Middle frontal gyrus (tissue), 1 donor: ENCODE data around the gene TMC5.
A peak's percentile ranks its signal among the peaks of the same experiment; 100 is the strongest.

Source experiments
- DNase-seq: peaks from one replicate; pipeline ENCODE4 v3.0.0-alpha.2; 2015; ENCODE audit warnings: low spot score; ENCODE audit errors: extremely low spot score

The TMC5 gene

DNA sequence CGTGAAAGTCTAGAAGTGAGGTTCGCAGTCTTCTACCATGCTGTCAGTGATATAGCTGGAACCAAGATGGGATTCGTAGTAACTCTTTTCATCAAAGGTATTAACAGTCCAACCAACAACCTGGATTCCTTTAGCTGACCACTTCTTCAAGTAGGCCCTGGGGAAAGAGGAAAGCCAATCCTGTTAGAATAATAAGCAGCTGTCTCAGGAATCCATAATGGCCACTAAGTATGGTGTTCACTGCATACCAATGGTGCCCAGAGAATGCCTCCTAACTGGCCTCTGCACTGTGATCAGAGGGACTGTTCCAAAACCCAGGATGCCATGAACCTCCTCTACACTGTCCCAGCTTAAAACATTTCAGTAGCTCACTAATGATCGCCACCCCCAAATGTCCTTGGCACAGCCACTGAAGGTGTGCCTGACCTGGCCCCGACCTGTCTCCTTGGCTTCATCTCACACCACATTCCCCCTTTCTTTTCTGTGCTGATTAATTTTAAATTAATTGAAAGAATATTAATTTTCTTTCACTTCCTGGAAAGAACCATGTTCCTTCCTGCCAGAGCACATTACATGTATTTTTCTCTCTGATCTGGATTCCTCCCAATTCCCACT, 85.9 kb downstream of the TMC5 start:
- no peak for DNase-seq

GRCh38 chr16:19505600-19506303, 88.1 kb downstream of the TMC5 start:
- no peak for DNase-seq

GRCh38 chr16:19506965-19507364, 89.3 kb downstream of the TMC5 start:
- no peak for DNase-seq

- no peak for DNase-seq
Observed at GRCh38 chr16:19507867-19508266, 90.2 kb downstream of the TMC5 start.

DNA sequence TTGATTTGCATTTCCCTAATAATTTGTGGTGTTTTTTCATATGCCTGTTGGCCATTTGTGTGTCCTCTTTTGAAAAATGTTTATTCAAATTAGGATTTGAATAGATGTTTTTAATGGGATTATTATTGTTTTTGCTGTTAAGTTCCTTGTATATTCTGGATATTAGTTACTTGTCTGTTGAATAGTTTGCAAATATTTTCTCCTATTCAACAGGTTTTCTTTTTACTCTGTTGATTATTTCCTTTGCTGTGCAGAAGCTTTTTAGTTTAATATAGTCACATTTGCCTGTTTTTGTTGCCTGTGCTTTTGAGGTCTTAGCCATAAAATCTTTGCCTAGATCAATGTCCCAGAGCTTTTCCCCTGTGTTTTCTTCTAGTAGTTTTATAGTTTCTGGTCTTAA, 94.6 kb downstream of the TMC5 start:
- DNase-seq, result no peak

DNA sequence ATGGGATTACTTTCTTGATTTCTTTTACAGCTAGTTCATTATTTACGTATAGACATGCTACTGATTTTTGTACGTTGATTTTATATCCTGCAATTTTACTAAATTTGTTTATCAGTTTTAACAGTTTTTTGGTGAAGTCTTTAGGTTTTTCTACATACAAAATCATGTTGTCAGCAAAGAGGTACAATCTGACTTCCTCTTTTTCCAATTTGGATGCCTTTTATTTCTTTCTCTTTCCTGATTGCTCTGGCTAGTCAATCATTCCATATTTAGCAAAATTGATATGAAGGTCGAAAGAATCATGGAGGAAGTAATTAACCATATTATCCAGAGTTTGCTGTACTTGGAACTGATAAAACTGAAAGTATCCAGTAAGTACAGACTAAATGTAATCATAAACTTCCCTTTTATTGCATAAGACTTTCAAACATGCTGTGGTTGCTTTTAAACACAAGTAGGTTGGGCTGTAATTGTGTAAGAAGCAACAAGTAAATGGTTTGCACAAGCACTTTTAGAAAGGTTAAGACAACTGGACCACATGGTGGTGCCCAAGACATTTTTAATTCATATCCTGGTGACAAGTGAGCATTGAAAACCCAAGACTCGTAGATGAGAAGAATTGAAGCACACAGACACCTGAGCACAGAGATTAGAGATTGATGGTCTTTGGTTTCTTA, 95.8 kb downstream of the TMC5 start:
- no peak for DNase-seq

GRCh38 chr16:19515757-19516156, 98.1 kb downstream of the TMC5 start:
- DNase-seq, result no peak

DNA sequence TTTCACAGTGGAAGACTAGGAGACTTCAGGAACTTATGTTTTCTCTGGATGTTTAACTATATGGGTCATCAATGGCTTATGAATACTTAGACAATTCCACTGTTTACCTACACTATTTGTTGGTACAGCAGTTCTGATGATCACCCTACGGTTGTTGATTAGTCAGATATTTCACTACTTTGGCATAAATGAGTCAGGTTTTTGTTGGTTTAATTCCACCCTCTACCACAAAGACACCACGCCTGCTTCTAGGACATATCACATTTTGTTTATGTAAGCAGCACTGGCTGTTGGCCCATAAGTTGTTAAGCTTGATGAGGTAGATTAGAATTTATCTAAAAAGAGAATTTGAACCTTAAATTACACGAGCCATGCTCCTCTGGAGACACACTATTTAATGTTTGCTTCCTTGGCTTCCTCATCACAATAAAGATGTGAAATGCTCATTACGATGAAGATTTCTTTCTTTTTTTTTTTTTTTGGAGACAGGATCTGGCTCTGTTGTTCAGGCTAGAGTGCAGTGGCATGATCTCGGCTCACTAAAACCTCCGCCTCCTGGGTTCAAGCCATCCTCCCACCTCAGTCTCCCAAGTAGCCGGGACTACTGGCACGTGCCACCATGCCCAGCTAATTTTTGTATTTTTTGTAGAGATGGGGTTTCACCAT, 99.9 kb downstream of the TMC5 start:
- DNase-seq, result no peak

- no peak for DNase-seq
Observed at GRCh38 chr16:19518388-19518787, 100.7 kb downstream of the TMC5 start.

- no peak for DNase-seq
Observed at GRCh38 chr16:19520861-19521331, 103.2 kb downstream of the TMC5 start.

- peak; percentile 93 for DNase-seq
Observed at GRCh38 chr16:19521471-19522396, 104.1 kb downstream of the TMC5 start, which contains the start of gene GDE1. Gene GDE1 (minus strand): TSS chr16:19522098. CDS start chr16:19521964, 134 bp downstream.

- no peak for DNase-seq
Observed at GRCh38 chr16:19522397-19522732, 104.7 kb downstream of the TMC5 start.

DNA sequence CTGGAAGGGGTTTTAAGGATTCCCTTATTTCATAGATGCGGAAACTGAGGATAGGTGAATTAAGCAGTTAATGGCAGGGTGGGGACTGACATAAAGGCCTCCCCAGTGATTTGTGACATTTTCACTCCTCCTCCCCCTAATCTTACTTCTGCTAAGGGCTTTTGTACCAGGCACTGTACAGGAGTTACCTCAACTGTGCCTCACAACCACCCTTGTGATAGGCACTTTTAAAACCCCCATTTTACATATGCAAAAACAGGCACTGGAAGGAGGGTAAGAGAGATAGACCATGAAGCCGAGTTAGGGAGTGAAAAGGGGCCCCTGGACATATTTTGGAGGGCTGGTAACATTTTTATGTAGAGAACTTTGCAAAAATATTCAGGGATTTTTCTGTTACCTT, 105.1 kb downstream of the TMC5 start:
- DNase-seq, result no peak

GRCh38 chr16:19523184-19523558, 105.5 kb downstream of the TMC5 start:
- no peak for DNase-seq

GRCh38 chr16:19523559-19524355, 106.1 kb downstream of the TMC5 start, which contains the start of gene CCP110:
Gene CCP110 (plus strand): TSS chr16:19523942. CDS start chr16:19527882, 3,940 bp downstream.
- DNase-seq, result peak; percentile 99

DNA sequence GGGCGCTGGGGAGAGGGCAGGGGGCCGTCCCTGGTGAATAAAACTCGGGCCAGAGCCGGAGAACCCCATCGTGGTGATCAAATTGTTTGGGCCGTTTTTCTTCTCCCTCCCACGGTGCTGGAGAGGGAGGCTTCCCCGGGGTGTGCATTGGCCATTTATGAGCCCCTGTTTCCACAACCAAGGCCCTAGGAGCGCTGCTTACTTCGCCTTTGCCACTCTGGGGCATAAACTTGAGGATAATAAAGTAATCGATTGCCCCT, 106.6 kb downstream of the TMC5 start:
- no peak for DNase-seq

- DNase-seq, result no peak
Observed at GRCh38 chr16:19524616-19525384, 107.1 kb downstream of the TMC5 start.

GRCh38 chr16:19525385-19525723, 107.7 kb downstream of the TMC5 start:
- no peak for DNase-seq

DNA sequence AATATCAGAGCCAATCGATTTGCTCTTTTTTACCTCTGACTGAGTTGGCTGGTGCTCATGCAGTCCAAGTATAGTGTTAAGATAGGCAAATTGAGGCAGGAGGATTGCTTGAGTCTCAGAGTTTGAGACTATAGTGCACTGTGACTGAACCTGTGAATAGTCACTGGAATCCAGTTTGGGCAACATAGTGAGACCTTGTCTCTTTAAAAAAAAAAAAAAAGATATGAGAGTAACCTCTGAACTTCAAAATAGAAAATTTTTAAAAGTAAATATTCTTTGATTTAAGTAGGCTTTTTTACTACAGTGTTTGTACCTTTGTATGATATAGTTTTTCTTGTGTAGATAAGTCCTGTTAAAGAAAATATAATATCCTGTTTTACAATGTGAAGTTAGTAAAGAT, 109.5 kb downstream of the TMC5 start:
- no peak for DNase-seq

GRCh38 chr16:19528666-19529065, 111.0 kb downstream of the TMC5 start:
- DNase-seq, result no peak
